ENCODE results near the gene TRAPPC4. TPM values are rescaled to one million over a fixed set of nuclear protein-coding genes. Genes with fewer than 3 reads are reported as not detected.
"Not testable (repeated sequence)": the region's sequence is repeated elsewhere in the genome, so short reads cannot be mapped to it uniquely, and the experiment has no call there.

TRAPPC4 gene
- total RNA-seq, 1 donor from 2014 or later = 73.1 TPM

DNA sequence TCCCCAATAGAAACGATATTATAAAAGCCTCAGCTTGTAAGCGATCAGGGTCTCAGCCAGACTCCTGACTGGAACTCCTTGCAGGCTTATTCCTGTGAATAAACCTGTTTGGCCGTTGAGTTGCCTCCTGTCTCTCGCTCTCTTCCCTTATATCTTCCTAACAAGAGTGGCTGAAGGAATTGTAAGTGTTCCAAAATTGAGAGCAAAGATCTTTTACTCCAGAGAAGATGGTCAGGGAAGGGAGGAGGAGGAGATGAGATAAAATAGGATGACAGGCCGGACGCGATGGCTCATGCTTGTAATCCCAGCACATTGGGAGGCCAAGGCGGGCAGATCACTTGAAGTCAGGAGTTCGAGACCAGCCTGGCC, 13.3 kb downstream of the TRAPPC4 start:
- TF ChIP-seq CTCF (conservative IDR thresholded peaks at IDR 0.05) = no peak
- Mint-ChIP-seq H3K36me3 (peaks cover 5% of the 10 kb centered on the region), H3K4me3 (no peak overlapping the region), H3K27ac (no peak overlapping the region), H3K27me3 (no peaks in the 10 kb centered on the region), H3K4me1 (ENCODE audit: unreplicated experiment) (peaks cover 15% of the 10 kb centered on the region), H3K9me3 (no peaks in the 10 kb centered on the region)
- no peak for DNase-seq (ENCODE audit: extremely low spot score, unreplicated experiment)

- not testable (repeated sequence) for DNase-seq (ENCODE audit: extremely low spot score, unreplicated experiment); H3K9me3 Mint-ChIP-seq; H3K4me3 Mint-ChIP-seq; H3K27me3 Mint-ChIP-seq; H3K27ac Mint-ChIP-seq; H3K36me3 Mint-ChIP-seq
- peaks cover 15% of the 10 kb centered on the region for H3K4me1 Mint-ChIP-seq (ENCODE audit: unreplicated experiment)
These were observed 14.9 kb downstream of the TRAPPC4 start for GRCh38 chr11:119033421-119033820.

GRCh38 chr11:119034813-119035212, 16.2 kb downstream of the TRAPPC4 start:
- no peak for TF ChIP-seq CTCF (conservative IDR thresholded peaks at IDR 0.05)
- H3K36me3 Mint-ChIP-seq = no peaks in the 10 kb centered on the region
- no peaks in the 10 kb centered on the region for H3K9me3 Mint-ChIP-seq
- H3K4me1 Mint-ChIP-seq (ENCODE audit: unreplicated experiment) = peaks cover 2% of the 10 kb centered on the region
- no peak for DNase-seq (ENCODE audit: extremely low spot score, unreplicated experiment)
- H3K4me3 Mint-ChIP-seq = no peak overlapping the region
- H3K27me3 Mint-ChIP-seq = no peaks in the 10 kb centered on the region
- H3K27ac Mint-ChIP-seq = no peak overlapping the region

- no peaks in the 10 kb centered on the region for H3K9me3 Mint-ChIP-seq
- H3K36me3 Mint-ChIP-seq = no peaks in the 10 kb centered on the region
- no peaks in the 10 kb centered on the region for H3K4me1 Mint-ChIP-seq (ENCODE audit: unreplicated experiment)
- H3K4me3 Mint-ChIP-seq = no peak overlapping the region
- no peak for TF ChIP-seq CTCF (conservative IDR thresholded peaks at IDR 0.05)
- H3K27me3 Mint-ChIP-seq = no peaks in the 10 kb centered on the region
- DNase-seq (ENCODE audit: extremely low spot score, unreplicated experiment) = no peak
- H3K27ac Mint-ChIP-seq = no peak overlapping the region
These were observed 20.3 kb downstream of the TRAPPC4 start for GRCh38 chr11:119038884-119039283.

DNA sequence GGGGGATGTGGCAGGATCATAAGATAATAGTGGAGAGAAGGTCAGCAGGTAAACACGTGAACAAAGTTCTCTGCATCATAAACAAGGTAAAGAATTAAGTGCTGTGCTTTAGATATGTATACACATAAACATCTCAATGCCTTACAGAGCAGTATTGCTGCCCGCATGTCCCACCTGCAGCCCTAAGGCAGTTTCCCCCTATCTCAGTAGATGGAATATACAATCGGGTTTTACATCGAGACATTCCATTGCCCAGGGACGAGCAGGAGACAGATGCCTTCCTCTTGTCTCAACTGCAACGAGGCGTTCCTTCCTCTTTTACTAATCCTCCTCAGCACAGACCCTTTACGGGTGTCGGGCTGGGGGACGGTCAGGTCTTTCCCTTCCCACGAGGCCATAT, 20.9 kb downstream of the TRAPPC4 start:
- not testable (repeated sequence) for H3K27ac Mint-ChIP-seq; H3K4me1 Mint-ChIP-seq (ENCODE audit: unreplicated experiment)

DNA sequence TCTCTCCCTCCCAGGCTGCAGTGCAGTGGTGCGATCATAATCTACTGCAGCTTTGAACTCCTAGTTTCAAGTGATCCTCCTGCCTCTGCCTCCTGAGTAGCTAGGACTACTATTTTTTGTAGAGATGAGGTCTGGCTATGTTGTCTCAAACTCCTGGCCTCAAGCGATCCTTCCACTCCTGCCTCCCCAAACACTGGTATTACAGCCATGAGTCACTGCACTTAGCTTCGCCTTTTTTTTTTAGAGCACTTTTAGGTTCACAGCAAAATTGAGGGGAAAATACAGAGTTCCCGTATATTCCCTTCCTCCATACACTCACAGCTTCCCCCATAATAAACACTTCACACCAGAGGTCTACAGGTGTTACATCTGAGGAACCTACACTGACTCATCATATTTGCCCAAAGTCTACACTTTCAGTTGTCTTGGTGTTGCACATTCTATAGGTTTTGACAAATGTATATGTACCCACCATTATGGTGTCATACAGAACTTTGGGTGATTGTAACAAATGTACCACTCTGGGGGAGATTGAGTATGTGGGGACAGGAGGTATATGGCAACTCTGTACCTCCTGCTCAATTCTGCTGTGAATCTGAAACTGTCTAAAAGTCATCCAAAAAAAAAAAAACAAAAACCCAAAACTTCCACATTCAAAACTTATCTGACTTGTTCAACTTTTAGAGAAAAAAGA, 23.4 kb downstream of the TRAPPC4 start:
- no peaks in the 10 kb centered on the region for H3K9me3 Mint-ChIP-seq

More for the DNA sequence above, 20.9 kb downstream of the TRAPPC4 start:
- DNase-seq (ENCODE audit: extremely low spot score, unreplicated experiment); H3K9me3 Mint-ChIP-seq; H3K36me3 Mint-ChIP-seq; H3K27me3 Mint-ChIP-seq; H3K4me3 Mint-ChIP-seq: not testable (repeated sequence)

More for the DNA sequence above, 23.4 kb downstream of the TRAPPC4 start:
- no peak for DNase-seq (ENCODE audit: extremely low spot score, unreplicated experiment)
- H3K36me3 Mint-ChIP-seq = no peaks in the 10 kb centered on the region
- H3K27me3 Mint-ChIP-seq = no peaks in the 10 kb centered on the region
- no peaks in the 10 kb centered on the region for H3K4me1 Mint-ChIP-seq (ENCODE audit: unreplicated experiment)
- no peak for TF ChIP-seq CTCF (conservative IDR thresholded peaks at IDR 0.05)
- H3K27ac Mint-ChIP-seq = peak overlapping the region; percentile 32
- H3K4me3 Mint-ChIP-seq = no peak overlapping the region
